Activated CD8-positive, alpha-beta memory T cell treated with anti-CD3 and anti-CD28 coated beads for 1 hour (primary cell): Measurements from ENCODE around the gene NELL1.

Source experiments
- DNase-seq, 2 donors: peaks; one replicate each; pipeline ENCODE4 v3.0.0-alpha.2; 2020; ENCODE audit warnings: low read depth in 1 of 2; ENCODE audit errors: extremely low read depth in 1 of 2

Gene NELL1

DNA sequence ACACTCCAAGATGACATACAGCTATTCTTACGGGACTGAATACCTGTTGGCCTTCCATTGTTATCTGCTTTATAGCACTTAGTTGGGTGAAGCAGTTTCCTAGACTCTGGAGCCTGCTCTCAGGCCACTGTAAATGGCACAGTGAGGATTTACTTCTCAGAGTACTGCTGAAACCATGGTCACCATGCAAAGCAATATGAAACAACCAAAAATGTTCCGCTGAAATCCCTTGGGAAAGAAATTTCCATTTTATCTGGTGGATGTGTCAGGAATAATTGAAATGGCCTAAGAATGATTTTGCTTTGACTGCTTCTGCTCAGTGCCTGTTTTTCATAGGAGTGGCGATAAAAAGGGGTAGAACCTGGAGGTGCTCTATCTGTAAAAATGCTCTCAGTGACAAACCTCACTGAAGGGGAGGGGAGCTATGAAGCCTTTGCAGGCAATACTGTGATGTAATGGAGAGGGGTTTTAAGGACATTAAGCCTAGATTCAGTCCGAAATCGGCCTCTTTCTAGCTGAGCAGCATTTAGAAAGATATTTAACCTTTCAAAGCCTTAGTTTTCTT lies 871.9 kb downstream of the NELL1 start:
- no peak for DNase-seq

DNA sequence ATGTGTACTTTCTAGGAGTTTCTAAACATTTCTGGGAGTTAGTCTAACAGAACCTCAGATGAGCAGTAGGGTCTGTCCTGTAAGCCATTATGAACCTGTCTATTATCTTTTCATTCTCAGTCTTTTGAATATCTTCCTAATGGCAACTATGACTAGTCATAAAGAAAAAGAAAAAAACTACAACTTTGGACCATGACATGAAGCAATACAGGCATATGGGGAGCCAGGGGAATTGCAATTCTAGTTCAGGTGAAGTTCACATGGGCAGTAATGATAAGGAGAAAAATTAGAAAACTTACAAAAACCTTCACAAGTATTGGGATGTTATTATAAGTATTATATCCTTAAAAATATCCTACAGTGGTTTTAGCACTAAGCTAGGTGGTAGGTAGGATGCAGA lies 874.5 kb downstream of the NELL1 start:
- DNase-seq: no peak

- DNase-seq: no peak
Measured at GRCh38 chr11:21545699-21546098, 876.3 kb downstream of the NELL1 start.

GRCh38 chr11:21546703-21547102 lies 877.3 kb downstream of the NELL1 start:
- no peak for DNase-seq

- no peak for DNase-seq
Measured at GRCh38 chr11:21552911-21553310, 883.5 kb downstream of the NELL1 start.

DNA sequence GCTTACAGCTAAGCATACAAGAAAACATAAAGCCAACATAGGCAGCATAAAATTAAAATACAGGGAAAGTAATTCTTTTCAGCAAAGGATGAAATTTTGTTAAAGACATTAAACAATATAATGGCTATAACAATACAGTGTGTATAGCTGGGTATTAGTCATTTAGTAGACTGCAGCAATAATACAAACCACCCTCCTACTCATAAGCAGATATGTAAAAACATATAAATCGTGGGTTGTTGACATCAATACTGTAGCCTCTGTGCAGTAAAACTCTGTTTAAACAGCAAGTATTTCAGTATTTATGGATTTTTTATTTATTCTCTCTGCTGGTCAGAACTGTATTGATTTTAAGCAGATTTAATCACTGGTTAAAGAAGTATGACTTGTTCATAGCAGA lies 884.4 kb downstream of the NELL1 start:
- no peak for DNase-seq

DNA sequence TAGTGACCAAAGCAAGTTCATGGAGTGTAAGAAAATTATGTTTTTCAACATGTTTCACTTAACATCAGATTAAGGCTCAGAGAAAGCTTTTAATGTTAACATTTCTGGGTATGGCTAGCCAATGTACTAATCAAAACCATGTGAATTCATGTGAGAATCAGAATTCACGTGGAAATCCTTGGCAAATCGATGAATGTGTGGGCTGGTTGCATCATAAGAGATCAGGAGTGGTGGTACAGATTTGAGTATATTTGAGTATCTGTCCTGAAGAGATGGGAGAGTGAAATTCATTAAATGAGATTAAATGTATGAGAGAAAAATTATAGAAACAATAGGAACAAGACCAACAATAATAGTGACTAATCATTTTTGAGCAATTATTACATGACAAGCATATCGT lies 884.9 kb downstream of the NELL1 start:
- no peak for DNase-seq

DNA sequence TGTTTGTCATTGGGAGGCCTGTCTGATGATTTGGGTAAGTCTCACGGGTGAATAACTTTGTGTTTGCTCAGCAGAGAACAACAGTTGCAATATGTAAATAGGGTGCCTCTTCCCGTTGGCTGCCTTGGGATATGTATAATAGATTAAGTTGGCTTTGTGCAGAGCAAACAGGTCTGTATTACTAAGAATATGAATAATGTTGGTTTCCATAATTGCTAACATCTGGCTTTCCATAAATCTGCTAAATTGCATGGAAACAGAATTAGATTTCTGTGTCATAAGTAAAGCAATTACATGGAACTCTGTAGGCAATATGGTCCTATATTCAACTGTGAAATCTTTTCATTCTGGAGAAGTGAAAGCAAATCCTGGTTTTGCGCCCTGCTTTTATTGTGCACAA lies 887.5 kb downstream of the NELL1 start:
- no peak for DNase-seq

DNA sequence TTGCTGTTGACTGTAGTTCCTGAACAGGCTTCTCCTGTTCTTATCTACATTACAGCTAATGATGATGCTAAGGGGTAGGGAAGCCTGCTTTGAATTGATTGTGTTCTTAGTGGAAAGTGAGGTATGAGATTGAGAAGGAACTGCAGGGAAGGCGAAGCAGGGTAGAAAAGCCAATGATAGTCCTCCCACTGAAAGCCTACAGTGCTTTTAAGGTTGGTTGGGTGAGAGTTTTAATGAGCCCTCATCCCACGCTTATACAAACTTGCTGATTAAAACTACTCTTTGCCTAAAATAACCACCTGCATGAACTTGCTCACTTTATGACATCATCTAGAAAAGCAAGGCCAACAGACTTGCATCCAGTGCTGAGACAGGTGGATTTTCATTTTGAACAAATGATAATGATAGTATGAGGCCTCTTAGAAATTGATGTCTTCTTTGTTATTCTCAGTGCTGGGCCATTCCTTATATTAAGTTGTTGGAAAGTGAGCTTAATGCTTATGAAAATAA lies 891.1 kb downstream of the NELL1 start:
- DNase-seq: no peak

- DNase-seq: no peak
Measured at GRCh38 chr11:21561581-21561980, 892.2 kb downstream of the NELL1 start.

- DNase-seq: no peak
Measured at GRCh38 chr11:21564095-21564494, 894.7 kb downstream of the NELL1 start.

DNA sequence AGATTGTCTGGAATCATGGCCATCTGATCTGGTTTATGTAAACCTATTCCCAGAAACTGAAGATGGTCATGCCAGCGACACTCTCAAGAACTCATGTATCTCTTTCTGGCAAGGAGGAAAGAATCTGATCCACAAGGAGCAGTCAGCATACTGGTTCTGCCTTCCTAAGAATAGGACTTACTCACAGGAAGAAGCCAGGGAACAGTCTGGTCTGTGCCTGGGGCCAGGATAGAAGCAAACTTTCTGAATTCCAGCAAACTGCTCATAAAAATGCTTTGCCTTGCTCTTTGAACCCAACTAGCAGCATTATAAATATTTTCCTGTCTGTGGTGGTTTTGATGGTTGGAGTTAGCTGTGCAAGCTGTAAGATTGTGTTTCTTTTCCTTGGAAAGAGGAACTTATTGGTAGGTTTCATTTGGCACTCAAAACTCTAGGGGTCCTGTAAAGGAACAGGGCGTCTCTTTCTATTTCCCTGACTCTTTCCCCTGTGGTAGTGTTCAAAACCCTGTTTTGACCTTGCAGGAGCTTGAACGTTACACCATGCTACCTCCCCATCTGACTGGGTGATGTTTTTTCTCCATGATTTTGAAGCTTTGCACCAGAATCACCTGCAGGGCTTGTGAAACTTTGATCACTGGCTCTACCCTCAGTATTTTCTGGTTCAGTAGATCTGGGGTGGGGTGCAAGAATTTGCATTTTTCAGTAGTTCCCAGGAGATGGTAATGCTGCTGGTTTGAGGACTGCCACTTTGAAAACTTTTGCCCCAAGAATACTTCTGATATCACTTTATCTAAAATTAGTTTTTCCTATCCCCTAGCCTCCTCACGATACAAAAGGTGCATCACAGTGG lies 895.7 kb downstream of the NELL1 start:
- no peak for DNase-seq

DNA sequence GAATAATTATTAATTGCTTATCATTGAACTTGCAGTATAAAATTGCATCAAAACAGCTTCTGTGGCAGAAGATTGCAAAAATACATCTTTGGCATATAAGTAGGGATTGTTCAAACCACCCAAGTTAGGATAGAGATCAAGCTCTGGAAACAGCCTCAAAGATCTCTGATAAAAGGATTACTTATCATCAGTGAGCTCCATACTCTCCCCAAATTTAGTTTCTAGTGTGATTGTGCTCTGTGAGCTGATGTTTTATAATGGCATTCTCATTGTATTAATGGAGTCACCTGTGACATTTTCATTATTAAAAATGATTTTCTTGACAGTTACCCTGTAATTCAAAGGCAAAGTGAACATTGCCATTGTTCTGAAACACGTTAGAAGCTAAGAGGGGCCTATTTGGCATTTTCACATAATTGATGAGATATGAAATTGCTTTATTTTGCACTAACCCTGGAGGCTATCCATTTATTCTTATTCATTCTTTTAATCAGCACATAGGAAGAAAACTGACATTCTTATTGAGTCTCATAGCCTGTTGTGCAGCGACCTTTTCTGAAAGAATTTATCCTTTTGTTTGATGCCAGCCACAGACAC lies 897.2 kb downstream of the NELL1 start:
- no peak for DNase-seq

DNA sequence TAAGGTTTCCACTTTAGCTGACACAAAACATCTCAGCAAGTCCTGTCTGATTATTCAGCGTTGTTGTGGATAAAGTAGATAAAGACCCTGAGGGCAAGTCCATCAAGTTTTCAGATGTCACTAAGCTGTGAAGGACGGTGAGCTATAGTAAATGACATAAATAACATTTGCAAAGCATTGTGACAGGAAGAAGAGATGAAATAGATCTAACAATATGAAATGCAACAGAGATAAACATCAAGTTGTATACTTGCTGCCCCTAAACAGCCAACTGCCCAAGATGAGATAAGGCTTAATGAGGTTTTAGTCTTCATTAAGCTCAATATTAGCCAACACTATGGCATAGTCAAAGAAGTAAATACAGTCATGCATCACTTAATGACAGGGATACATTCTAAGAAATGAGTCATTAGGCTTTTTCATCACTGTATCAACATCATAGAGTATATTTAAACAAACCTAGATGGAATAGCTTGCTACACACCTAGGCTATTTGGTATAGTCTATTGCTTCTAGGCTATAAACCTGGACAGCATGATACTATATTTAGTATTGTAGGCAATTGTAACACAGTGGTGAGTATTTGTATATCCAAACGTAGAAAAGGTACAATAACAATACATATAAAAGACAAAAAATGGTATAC lies 898.4 kb downstream of the NELL1 start:
- DNase-seq: no peak

GRCh38 chr11:21572210-21572609 lies 902.8 kb downstream of the NELL1 start:
- DNase-seq: no peak

GRCh38 chr11:21582791-21583190 lies 913.4 kb downstream of the NELL1 start:
- no peak for DNase-seq

DNA sequence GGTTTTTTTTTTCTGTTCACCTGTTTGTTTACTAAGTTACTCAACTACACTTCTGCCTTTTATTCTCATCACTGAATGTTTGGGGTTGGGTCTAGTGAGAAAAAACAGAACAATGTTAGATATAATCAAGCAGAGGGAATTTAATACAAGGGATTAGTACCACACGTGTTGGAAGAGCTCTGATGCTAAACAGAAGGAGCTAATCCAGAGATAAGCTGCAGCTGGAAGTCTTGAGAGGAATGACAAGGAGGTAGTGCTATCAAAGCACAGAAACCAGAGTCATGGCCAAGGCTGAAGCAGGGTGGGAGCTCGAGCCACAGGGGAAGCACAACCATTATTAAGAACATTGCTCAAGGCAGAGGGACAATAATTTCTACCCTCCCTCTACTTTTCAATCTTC lies 919.4 kb downstream of the NELL1 start:
- DNase-seq: no peak

- DNase-seq: no peak
Measured at GRCh38 chr11:21602699-21603098, 933.3 kb downstream of the NELL1 start.

DNA sequence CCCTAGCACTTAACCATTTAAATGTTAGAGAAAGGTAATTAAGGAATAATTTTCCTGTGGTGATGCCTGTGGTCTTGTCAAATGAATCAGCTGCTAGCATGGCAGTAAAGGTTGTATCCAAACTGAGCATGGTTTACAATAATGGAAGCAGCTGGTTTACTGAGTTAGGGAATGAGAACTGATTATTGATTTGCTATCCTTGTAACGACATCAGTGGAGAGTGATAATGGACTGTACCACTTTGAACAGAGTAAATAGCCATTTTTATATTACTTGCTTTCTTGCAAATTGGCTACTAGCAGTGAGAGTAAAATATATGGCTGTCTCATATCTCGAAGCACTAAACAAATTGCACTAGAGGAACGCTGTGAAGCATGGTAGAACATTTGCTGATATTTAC lies 934.5 kb downstream of the NELL1 start:
- DNase-seq: no peak

DNA sequence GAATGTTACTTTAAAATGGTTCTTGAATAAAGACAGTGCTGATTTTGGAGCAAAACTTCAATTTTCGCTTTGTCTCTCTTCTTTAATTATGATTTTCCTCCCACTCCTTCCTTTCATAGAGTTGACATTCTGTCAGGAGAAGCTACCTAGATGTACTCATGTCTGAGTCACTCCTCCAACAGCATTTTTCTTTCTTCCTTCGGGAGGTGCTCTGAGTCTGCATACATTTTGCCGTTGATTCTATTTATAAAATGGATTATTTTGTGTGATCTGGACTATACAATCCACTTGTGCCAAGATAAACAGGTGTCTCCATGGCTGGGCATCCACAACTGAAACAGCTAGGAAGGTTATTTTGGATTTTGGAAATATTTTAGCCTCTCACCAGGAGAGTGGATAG lies 935.2 kb downstream of the NELL1 start:
- DNase-seq: no peak

DNA sequence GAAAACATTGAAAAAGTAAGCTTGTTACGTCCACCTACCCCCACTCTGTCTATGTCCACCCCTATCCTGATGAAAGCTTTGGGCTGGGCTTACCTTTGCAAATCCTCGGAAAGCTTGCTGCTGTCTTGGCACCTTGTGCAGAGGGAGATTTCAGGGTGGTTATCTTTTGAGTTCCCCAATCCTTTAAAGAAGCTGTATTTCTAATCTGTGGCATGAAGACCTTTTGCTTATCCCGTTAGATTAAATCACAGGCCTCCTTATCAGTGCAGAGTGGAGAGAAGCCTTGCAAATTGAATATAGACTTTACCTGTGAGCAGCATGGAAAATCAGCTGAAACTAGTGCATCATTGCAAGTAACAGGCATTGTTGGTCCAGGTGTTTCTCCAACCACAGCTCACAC lies 942.9 kb downstream of the NELL1 start:
- DNase-seq: no peak

- DNase-seq: no peak
Measured at GRCh38 chr11:21614961-21615360, 945.6 kb downstream of the NELL1 start.
